NK-92 (cell line): ENCODE measurements around the gene PARP11.

ENCODE experiments used
- DNase-seq: peaks from one replicate; lab custom pipeline; 2025; ENCODE audit not compliant: unreplicated experiment; lab: John Stamatoyannopoulos, UW

Gene PARP11

GRCh38 chr12:3775385-3776035 is 97.7 kb downstream of the PARP11 start:
- no peak for DNase-seq

- DNase-seq: no peak
These were observed 100.8 kb downstream of the PARP11 start for GRCh38 chr12:3772380-3772779.

GRCh38 chr12:3771853-3772252 is 101.3 kb downstream of the PARP11 start:
- DNase-seq: no peak

GRCh38 chr12:3770891-3771290 is 102.3 kb downstream of the PARP11 start:
- no peak for DNase-seq

GRCh38 chr12:3768911-3769447 is 104.2 kb downstream of the PARP11 start:
- DNase-seq: no peak

- DNase-seq: no peak
These were observed 112.0 kb downstream of the PARP11 start for GRCh38 chr12:3761116-3761735.

GRCh38 chr12:3759878-3760277 is 113.3 kb downstream of the PARP11 start:
- no peak for DNase-seq
